Measurements from ENCODE around the gene MCCD1.

GRCh38 chr6:31572041-31572911, 43.5 kb downstream of the MCCD1 start, which contains the start of gene LTA:
- TF ChIP-seq CTCF (conservative IDR thresholded peaks at IDR 0.05 in 1 of 2, IDR thresholded peaks at IDR 0.05 in 1 of 2; ENCODE audit: extremely low read depth in 1 of 2, insufficient read depth in 1 of 2, low read depth in 1 of 2, low read length in 2 of 2) (no peak), EZH2 (IDR thresholded peaks at IDR 0.05; ENCODE audit: borderline replicate concordance, low read length) (no peak)
